Endothelial cell of umbilical vein (primary cell): ENCODE measurements around the gene SPATA3. TPM values are rescaled to one million over a fixed set of nuclear protein-coding genes. Genes with fewer than 3 reads are reported as not detected.

Source experiments
- BruUV-seq: library from RNA; stranded (reverse); fragments of 400-500 nt; replicated peaks from 2 replicates; lab custom pipeline; 2021; lab: Mats Ljungman, UMichigan
- CTCF ChIA-PET: fragments of 300-600, 350-600 bp; sonication (Branson Sonifier 250); formaldehyde crosslinking; loops from one replicate; lab custom pipeline; 2021; ENCODE audit warnings: antibody characterized with exemption, inconsistent platforms; lab: Charles Lee
- POLR2A ChIA-PET: fragments of 300-600, 350-600 bp; sonication (Branson Sonifier 250); formaldehyde crosslinking; loops from one replicate; lab custom pipeline; 2021; ENCODE audit warnings: antibody characterized with exemption, inconsistent platforms; lab: Charles Lee
- DNase-seq: peaks from one replicate; pipeline ENCODE4 v3.0.0-alpha.2; 2011; ENCODE audit warnings: low read depth, low spot score
- FAIRE-seq: peaks from 2 replicates; lab custom pipeline; 2011; peaks lifted over from hg19 to GRCh38; lab: Jason Lieb, UNC
- H2AFZ ChIP-seq: 2 replicates; pipeline ENCODE4 v1.6.0; 2012; ENCODE audit warnings: low read depth, low read length, control low read depth, inconsistent platforms
- H3K27ac ChIP-seq: 2 replicates; pipeline ENCODE4 v1.5.1; 2011; ENCODE audit warnings: low read depth, mild to moderate bottlenecking, control low read depth, low read length, moderate library complexity; ENCODE audit not compliant: insufficient read depth
- H3K27me3 ChIP-seq, 2 experiments: 2 replicates each; pipeline versions ENCODE4 v1.6.0 to v1.6.1; 2011; ENCODE audit warnings: low read length in 2 of 2, mixed read lengths in 1 of 2; ENCODE audit not compliant: control insufficient read depth in 2 of 2, insufficient read depth in 2 of 2
- H3K36me3 ChIP-seq, 2 experiments: 2 replicates in 1 of 2; 3 replicates in 1 of 2; pipeline ENCODE4 v1.5.1; 2011; ENCODE audit warnings: low read length in 2 of 2, mild to moderate bottlenecking in 1 of 2, moderate library complexity in 1 of 2; ENCODE audit not compliant: control insufficient read depth in 2 of 2, insufficient read depth in 2 of 2; ENCODE audit errors: extremely low read depth in 1 of 2
- H3K4me1 ChIP-seq: 3 replicates; pipeline ENCODE4 v1.5.1; 2011; ENCODE audit warnings: mild to moderate bottlenecking, low read length; ENCODE audit not compliant: control insufficient read depth, insufficient read depth; ENCODE audit errors: extremely low read depth
- H3K4me2 ChIP-seq: 2 replicates; pipeline ENCODE4 v1.6.1; 2011; ENCODE audit warnings: low read length, control low read depth, mixed read lengths; ENCODE audit not compliant: insufficient read depth
- H3K4me3 ChIP-seq, 3 experiments: fragments of 200-600 bp in 1 of 3; sonication (generic), shearing (Covaris generic) in 1 of 3; replicated peaks in 1 of 3; 2 replicates each; pipeline ENCODE4 v1.5.1; 2011 to 2016; ENCODE audit warnings: control low read depth in 3 of 3, low read length in 3 of 3, mild to moderate bottlenecking in 2 of 3, inconsistent platforms in 1 of 3, low read depth in 1 of 3, moderate library complexity in 1 of 3; ENCODE audit not compliant: insufficient read depth in 1 of 3
- H3K79me2 ChIP-seq: 2 replicates; pipeline ENCODE4 v1.6.0; 2012; ENCODE audit warnings: low read length, inconsistent platforms; ENCODE audit not compliant: control insufficient read depth, insufficient read depth
- H3K9ac ChIP-seq: replicated peaks from 2 replicates; pipeline ENCODE3; 2011; ENCODE audit warnings: low read length, control low read depth; ENCODE audit not compliant: insufficient read depth; ENCODE audit errors: extremely low read depth
- H3K9me1 ChIP-seq: replicated peaks from 3 replicates; pipeline ENCODE4 v1.6.0; 2011; ENCODE audit warnings: mild to moderate bottlenecking, low read length; ENCODE audit not compliant: control insufficient read depth, insufficient read depth; ENCODE audit errors: extremely low read depth
- H3K9me3 ChIP-seq: replicated peaks from 2 replicates; pipeline ENCODE4 v1.5.1; 2012; ENCODE audit warnings: low read length, inconsistent platforms; ENCODE audit not compliant: control insufficient read depth, insufficient read depth
- H4K20me1 ChIP-seq: replicated peaks from 2 replicates; pipeline ENCODE3; 2011; ENCODE audit warnings: mild to moderate bottlenecking, low read length; ENCODE audit not compliant: control insufficient read depth, insufficient read depth; ENCODE audit errors: extremely low read depth
- EZH2 ChIP-seq: IDR thresholded peaks from 2 replicates; pipeline ENCODE4 v1.6.1; 2012; ENCODE audit warnings: borderline replicate concordance, low read depth, mild to moderate bottlenecking, moderate library complexity, low read length, inconsistent platforms; ENCODE audit not compliant: severe bottlenecking
- FOS ChIP-seq: IDR thresholded peaks from 2 replicates; pipeline ENCODE4 v1.6.1; 2011; ENCODE audit warnings: mild to moderate bottlenecking, low read length, moderate library complexity, borderline replicate concordance; ENCODE audit not compliant: insufficient read depth
- GATA2 ChIP-seq: IDR thresholded peaks from 2 replicates; pipeline ENCODE4 v1.7.0; 2011; ENCODE audit warnings: low read depth, mild to moderate bottlenecking, moderate library complexity, mixed read lengths, low read length; ENCODE audit not compliant: insufficient read length, insufficient read depth
- JUN ChIP-seq: IDR thresholded peaks from 2 replicates; pipeline ENCODE4 v1.6.1; 2011; ENCODE audit warnings: borderline replicate concordance, low read depth; ENCODE audit not compliant: insufficient read length, insufficient read depth
- MYC ChIP-seq: IDR thresholded peaks from one replicate; pipeline ENCODE4 v1.6.1; 2011; ENCODE audit warnings: mild to moderate bottlenecking, low read depth, low read length
- POLR2A ChIP-seq: IDR thresholded peaks from 2 replicates; pipeline ENCODE4 v1.6.1; 2012; ENCODE audit warnings: low read depth, mild to moderate bottlenecking, control low read depth, low read length
- POLR2AphosphoS5 ChIP-seq: IDR thresholded peaks from 2 replicates; pipeline ENCODE4 v1.6.1; 2012; ENCODE audit warnings: low read depth, mild to moderate bottlenecking, control low read depth, low read length, moderate library complexity; ENCODE audit not compliant: insufficient read depth
- dilution Hi-C: fragments of 300-500 bp; cut with MboI; formaldehyde crosslinking; loops from one replicate; pipeline ENCODE4 v1.15.0; 2019; ENCODE audit warnings: low sequenced_read_pairs; ENCODE audit not compliant: extremely low pct_ligation_motif_present
- intact Hi-C: fragments of 100-400 bp; cut with micrococcal nuclease; formaldehyde crosslinking; loops from one replicate; pipeline ENCODE4 v1.10.0; 2022
- polyA plus RNA-seq, 4 experiments: library from polyadenylated mRNA; depleted of rRNA in 3 of 4; stranded (reverse) in 3 of 4; unstranded in 1 of 4; fragments of >200 nt; gene quantifications; 2 replicates each; pipeline versions ENCODE4 v1.2.1 to v1.2.3, GENCODE V29; 2011 to 2012; ENCODE audit warnings: missing spikeins in 1 of 4
- total RNA-seq: library from RNA; stranded (reverse); gene quantifications from 2 replicates; pipeline ENCODE4 v1.2.3, GENCODE V29; 2021
- TF ChIP-seq, protein P1 (sequence below), 2 donors: IDR thresholded peaks; 1 replicate in 1 of 2; 2 replicates in 1 of 2; pipeline ENCODE4 v1.5.1; 2011; ENCODE audit warnings: low read length in 2 of 2, mild to moderate bottlenecking in 2 of 2, moderate library complexity in 2 of 2, control low read depth in 1 of 2, inconsistent platforms in 1 of 2, low read depth in 1 of 2; ENCODE audit not compliant: insufficient read depth in 1 of 2; ENCODE audit errors: extremely low read depth in 1 of 2
- TF ChIP-seq, protein P2 (sequence below): IDR thresholded peaks from 2 replicates; pipeline ENCODE4 v1.6.1; 2011; ENCODE audit not compliant: insufficient read depth, insufficient read length

SPATA3 gene
- total and polyA plus RNA-seq, 2 donors (not counting 3 experiments of a cell fraction or from before 2014, with no cell fraction given) = not detected

DNA sequence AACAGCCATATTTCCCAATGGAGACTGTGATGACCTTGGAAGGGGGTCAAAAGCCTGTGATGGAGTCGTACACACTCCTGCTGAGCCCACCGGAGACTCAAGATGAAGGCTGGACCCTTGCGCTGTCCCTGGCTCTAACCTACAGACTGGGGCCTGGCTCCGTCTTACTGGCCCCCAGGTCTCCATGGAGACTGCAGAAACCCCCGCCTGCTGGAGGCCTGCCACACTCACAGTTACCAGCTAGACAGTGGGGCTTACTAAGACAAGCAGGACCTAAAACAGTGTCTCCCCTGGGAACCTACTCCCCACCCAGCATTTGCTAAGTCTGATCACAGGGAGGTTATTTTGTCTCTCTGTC lies 51.0 kb downstream of the SPATA3 start:
- Histone ChIP-seq H2AFZ (no peak overlapping the region), H3K36me3 (no peaks in the 10 kb centered on the region), H3K27ac (no peak overlapping the region), H3K4me3 (no peak overlapping the region), H3K4me2 (no peak overlapping the region), H3K4me1 (no peaks in the 10 kb centered on the region), H3K27me3 (peaks cover 9 to 13% of the 10 kb centered on the region in 2 experiments), H3K9me3 (no peaks in the 10 kb centered on the region), H4K20me1 (no peaks in the 10 kb centered on the region), H3K79me2 (no peaks in the 10 kb centered on the region), H3K9ac (no peak overlapping the region), H3K9me1 (no peaks in the 10 kb centered on the region)
- CTCF ChIA-PET = no interaction called here
- no peak for DNase-seq
- no TSS peak for BruUV-seq
- TF ChIP-seq MYC = no peak
- TF ChIP-seq, protein P1, sequence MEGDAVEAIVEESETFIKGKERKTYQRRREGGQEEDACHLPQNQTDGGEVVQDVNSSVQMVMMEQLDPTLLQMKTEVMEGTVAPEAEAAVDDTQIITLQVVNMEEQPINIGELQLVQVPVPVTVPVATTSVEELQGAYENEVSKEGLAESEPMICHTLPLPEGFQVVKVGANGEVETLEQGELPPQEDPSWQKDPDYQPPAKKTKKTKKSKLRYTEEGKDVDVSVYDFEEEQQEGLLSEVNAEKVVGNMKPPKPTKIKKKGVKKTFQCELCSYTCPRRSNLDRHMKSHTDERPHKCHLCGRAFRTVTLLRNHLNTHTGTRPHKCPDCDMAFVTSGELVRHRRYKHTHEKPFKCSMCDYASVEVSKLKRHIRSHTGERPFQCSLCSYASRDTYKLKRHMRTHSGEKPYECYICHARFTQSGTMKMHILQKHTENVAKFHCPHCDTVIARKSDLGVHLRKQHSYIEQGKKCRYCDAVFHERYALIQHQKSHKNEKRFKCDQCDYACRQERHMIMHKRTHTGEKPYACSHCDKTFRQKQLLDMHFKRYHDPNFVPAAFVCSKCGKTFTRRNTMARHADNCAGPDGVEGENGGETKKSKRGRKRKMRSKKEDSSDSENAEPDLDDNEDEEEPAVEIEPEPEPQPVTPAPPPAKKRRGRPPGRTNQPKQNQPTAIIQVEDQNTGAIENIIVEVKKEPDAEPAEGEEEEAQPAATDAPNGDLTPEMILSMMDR (IDR thresholded peaks at IDR 0.05; ENCODE audit: extremely low read depth in 1 of 2, insufficient read depth in 1 of 2, low read depth in 1 of 2, low read length in 2 of 2) = no peak
- no peak for TF ChIP-seq EZH2
- no peak for TF ChIP-seq POLR2A
- TF ChIP-seq, protein P2, sequence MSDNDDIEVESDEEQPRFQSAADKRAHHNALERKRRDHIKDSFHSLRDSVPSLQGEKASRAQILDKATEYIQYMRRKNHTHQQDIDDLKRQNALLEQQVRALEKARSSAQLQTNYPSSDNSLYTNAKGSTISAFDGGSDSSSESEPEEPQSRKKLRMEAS = no peak
- no peak for TF ChIP-seq FOS
- TF ChIP-seq JUN = no peak
- TF ChIP-seq GATA2 = no peak
- no peak for TF ChIP-seq POLR2AphosphoS5
- POLR2A ChIA-PET = no interaction called here
- intact Hi-C loops (no loop called here), dilution Hi-C loops (no loop called here)
- FAIRE-seq = no peak
